ENCODE results near the gene HOATZ.

The HOATZ gene

DNA sequence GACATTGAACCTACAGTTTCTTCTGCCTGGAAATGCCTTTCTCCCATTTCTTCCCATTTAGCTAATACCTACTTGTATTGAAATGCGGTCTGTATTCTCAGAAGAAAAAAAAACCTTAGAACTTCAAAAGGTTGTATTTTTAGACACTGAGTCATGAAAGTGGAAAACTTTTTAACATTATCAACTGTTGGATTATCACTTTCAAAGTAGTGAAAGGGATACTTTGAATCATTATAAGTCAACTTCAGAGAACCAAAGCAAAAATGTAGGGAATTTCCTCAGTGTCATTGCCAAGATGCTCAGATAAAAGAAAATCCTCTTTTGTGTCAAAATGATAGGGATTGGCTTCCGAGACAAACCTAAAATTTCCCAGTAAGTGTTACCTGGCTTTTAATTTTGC, 6.6 kb downstream of the HOATZ start:
- no peak for DNase-seq (ENCODE audit: low read depth in 1 of 2, low spot score in 1 of 2)

GRCh38 chr11:111522426-111522825, 7.8 kb downstream of the HOATZ start:
- DNase-seq (ENCODE audit: low read depth in 1 of 2, low spot score in 1 of 2), result no peak

- DNase-seq (ENCODE audit: low read depth in 1 of 2, low spot score in 1 of 2), result no peak
Observed at GRCh38 chr11:111523343-111523742, 8.8 kb downstream of the HOATZ start.

GRCh38 chr11:111524056-111524455, 9.5 kb downstream of the HOATZ start:
- DNase-seq (ENCODE audit: low read depth in 1 of 2, low spot score in 1 of 2), result no peak

DNA sequence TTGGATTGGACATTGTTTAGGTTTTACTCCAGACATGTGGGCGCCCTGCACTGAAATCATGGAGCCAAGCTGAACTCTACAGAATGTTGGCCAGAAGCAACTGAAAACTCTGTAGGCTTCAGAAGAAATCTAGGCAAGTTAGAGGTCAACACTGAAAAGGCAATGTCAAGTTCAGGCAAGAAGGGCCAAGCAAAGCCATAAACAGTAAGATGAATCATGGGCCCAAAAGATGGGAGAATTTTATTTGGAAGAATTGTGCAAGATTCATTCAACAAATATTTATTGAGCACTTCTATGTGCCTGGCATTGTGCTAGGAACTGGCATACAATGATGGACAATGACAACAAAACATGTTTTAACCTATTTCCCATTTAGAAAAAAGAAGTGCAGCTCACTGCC, 10.9 kb downstream of the HOATZ start:
- no peak for DNase-seq (ENCODE audit: low read depth in 1 of 2, low spot score in 1 of 2)

- DNase-seq (ENCODE audit: low read depth in 1 of 2, low spot score in 1 of 2), result no peak
Observed at GRCh38 chr11:111526501-111526900, 11.9 kb downstream of the HOATZ start.

- no peak for DNase-seq (ENCODE audit: low read depth in 1 of 2, low spot score in 1 of 2)
Observed at GRCh38 chr11:111527279-111527678, 12.7 kb downstream of the HOATZ start.

DNA sequence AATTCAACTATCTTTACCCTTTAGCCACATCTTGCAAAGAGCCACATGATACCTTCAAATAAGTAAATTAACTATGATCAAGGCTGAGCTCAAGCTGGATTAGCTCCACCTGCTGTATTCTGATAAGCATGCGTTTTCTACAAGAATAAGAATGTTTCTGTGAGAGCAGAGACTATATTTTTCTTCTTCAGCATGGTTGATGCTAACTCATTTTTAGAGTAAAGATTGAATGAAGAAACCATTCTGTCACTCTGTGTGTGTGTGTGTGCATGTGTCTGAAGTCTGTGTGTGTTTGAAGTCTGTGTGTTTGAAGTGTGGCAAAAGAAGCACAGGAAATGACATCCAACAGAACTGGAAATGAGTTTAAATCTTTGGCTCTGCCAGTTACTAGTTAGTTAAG, 14.0 kb downstream of the HOATZ start:
- DNase-seq (ENCODE audit: low read depth in 1 of 2, low spot score in 1 of 2), result no peak

- no peak for DNase-seq (ENCODE audit: low read depth in 1 of 2, low spot score in 1 of 2)
Observed at GRCh38 chr11:111530091-111530490, 15.5 kb downstream of the HOATZ start.

- no peak for DNase-seq (ENCODE audit: low read depth in 1 of 2, low spot score in 1 of 2)
Observed at GRCh38 chr11:111531136-111531535, 16.6 kb downstream of the HOATZ start.

DNA sequence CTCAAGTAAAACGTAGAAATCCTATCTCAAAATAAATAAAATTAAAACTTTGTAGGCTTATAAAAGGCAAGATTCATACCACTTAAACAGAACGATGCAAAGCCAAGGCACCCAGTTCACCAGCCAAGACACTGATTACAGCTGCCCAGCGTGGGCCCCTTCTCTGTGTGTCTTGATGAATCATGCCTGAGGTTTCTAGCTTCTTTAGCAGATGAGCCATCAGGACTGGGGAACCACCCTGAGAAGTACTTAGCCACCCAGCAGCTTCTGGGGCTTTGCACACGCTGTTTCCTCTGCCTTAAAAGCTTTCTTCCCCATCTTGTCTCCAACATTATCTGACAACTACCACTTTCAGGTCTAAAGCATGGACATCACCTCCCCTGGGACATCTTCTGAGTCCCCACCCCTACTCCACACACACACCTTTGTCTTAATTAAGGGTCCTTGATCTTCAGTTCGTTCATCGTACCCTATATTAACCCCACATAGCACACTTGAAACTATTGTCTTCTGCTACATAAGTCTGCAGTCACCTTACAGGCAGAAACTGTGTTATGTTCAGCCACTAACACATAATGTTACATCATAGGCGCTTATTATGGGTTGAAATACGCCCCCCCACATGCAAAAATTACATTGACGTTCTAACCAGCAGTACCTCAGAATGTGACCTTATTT, 17.2 kb downstream of the HOATZ start:
- DNase-seq (ENCODE audit: low read depth in 1 of 2, low spot score in 1 of 2), result no peak

DNA sequence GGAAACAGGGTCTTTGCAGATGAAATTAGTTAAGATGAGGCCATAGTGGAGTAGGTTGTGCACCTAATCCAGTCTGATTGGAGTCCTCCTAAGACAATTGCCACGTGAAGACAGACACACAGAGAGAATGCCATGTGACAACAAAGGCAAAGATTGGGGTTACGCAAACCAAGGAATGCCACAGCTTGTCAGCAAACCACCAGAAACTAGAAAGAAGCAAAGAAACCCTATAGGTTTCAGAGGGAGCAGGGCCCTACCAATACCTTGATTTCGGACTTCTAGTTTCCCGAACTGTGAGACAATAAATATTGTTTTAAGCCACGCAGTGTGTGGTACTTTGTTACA, 17.8 kb downstream of the HOATZ start:
- DNase-seq (ENCODE audit: low read depth in 1 of 2, low spot score in 1 of 2), result no peak

GRCh38 chr11:111535281-111535680, 20.7 kb downstream of the HOATZ start:
- DNase-seq (ENCODE audit: low read depth in 1 of 2, low spot score in 1 of 2), result no peak

DNA sequence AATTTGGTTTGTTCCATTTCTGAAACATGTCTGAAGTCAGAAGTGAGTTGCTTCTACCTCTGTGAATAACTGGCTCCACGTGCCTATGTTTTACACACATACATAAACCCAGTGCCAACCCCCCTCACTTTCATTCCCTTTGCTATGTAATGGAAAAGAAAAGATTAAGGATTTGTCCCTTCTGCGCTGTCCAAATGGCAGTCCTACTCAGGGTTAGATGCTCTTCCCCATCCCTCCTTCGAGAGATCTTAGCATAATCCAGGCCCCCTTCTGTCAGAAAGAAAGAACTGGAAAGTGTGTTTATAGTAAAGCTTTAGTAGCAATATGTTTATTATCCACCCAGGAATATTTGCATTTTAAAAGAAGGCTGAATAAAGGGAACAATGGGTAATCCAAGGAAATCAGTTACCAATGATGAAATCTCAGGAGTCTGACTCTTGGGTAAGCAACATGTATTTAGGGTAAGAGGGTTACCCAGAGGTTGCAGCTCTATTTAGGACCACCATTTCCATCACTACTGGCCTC, 22.8 kb downstream of the HOATZ start:
- DNase-seq (ENCODE audit: low read depth in 1 of 2, low spot score in 1 of 2), result no peak

GRCh38 chr11:111538407-111539114, 24.0 kb downstream of the HOATZ start:
- no peak for DNase-seq (ENCODE audit: low read depth in 1 of 2, low spot score in 1 of 2)

DNA sequence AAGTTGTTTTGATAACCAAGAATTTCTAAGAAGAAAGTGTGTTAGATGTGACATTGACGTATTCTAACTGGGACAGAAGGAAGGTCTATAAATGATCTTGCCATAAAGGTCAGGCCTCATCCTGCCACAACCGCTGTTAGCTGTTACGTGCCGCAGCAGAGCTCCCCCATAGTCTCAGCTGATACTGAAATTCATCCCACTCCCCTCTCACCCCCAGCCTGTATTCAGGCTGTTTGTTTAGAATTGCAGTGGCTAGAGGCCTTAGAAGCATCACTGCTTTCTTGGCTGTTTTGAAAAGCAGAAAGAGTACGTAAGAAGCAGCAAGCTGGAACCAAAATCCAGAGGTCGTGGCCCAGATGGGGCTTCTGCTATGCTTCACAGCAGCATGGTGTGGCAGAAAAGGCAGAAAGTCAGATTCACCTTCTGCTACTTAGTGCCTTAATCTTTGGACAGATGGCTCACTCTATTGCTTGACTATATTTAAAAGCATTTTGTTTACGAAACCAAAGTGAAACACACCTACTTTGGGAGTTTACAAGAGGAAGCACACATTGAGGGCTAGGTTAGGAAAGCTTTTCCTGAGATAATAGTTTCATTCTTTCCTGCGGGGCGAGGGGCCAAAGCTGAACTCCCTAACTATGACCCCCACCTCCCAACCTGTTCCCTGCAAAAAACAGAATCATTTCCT, 25.0 kb downstream of the HOATZ start:
- no peak for DNase-seq (ENCODE audit: low read depth in 1 of 2, low spot score in 1 of 2)

- DNase-seq (ENCODE audit: low read depth in 1 of 2, low spot score in 1 of 2), result no peak
Observed at GRCh38 chr11:111540114-111540936, 25.7 kb downstream of the HOATZ start, which contains the start of gene LAYN. Gene LAYN (plus strand): TSS chr11:111540720. CDS start chr11:111540844, 124 bp downstream.

GRCh38 chr11:111540937-111541253, 26.3 kb downstream of the HOATZ start:
- no peak for DNase-seq (ENCODE audit: low read depth in 1 of 2, low spot score in 1 of 2)

GRCh38 chr11:111541254-111542061, 26.9 kb downstream of the HOATZ start:
- DNase-seq (ENCODE audit: low read depth in 1 of 2, low spot score in 1 of 2), result no peak

DNA sequence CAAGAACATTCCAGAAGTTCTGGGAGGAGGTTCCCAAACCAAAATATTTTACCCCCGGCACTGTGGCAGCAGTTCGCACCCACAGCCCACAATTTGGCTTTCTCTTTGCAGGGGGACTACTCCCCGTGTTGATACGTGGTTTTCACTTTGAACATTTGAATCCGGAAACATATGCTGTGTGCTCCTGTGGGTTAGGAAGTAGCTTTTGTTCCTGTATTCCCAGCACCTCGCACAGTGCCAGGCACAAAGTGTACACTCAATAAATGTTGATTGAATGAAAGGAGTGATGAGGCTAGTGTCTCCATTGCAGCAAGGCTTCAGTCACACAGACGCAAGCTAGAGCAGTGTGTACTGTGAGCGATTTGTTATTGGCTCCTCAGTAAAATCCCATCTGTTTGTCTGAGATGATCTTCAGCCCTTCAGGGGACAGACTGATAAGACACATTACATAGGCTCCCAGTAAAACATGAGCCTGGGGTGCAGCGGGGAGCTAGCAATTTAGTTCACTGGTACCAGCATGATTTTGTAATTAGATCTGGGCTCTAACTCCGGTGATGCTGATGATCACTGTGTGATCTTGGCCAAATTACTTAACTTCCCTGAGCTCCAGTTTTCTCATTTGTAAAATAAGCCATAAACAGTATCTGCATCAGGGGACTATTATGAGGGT, 28.2 kb downstream of the HOATZ start:
- no peak for DNase-seq (ENCODE audit: low read depth in 1 of 2, low spot score in 1 of 2)
